Activated CD8-positive, alpha-beta T cell treated with anti-CD3 and anti-CD28 coated beads, Interleukin-2, amount 10 ng/mL, durations not matched to agents 7 days and 5 days (primary cell): ENCODE measurements around the gene ANKS1B. TPM values are rescaled to one million over a fixed set of nuclear protein-coding genes. Genes with fewer than 3 reads are reported as not detected.

Source experiments
- ATAC-seq: fragments of 150-1000 bp; cut with Tn5 transposase; one replicate; pipeline ENCODE4 v1.10.0; 2021; ENCODE audit warnings: moderate library complexity
- CTCF ChIA-PET: fragments of 350-600 bp; sonication (Branson Sonifier 250); formaldehyde crosslinking; loops from one replicate; lab custom pipeline; 2021; ENCODE audit warnings: antibody characterized with exemption; lab: Charles Lee
- POLR2A ChIA-PET: fragments of 350-600 bp; sonication (Branson Sonifier 250); formaldehyde crosslinking; loops from one replicate; lab custom pipeline; 2021; ENCODE audit warnings: antibody characterized with exemption; lab: Charles Lee
- DNase-seq: peaks from one replicate; pipeline ENCODE4 v3.0.0-alpha.2; 2020
- H3K27ac Mint-ChIP-seq: one replicate; pipeline ENCODE4 v1.8.0; 2021; ENCODE audit warnings: mild to moderate bottlenecking, mixed read lengths
- H3K27me3 Mint-ChIP-seq: one replicate; pipeline ENCODE4 v1.8.0; 2021; ENCODE audit warnings: low read depth, mixed read lengths
- H3K36me3 Mint-ChIP-seq: one replicate; pipeline ENCODE4 v1.8.0; 2021; ENCODE audit warnings: low read depth, mixed read lengths
- H3K4me1 Mint-ChIP-seq: one replicate; pipeline ENCODE4 v1.8.0; 2021; ENCODE audit warnings: low read depth, mixed read lengths
- H3K4me3 Mint-ChIP-seq: one replicate; pipeline ENCODE4 v1.8.0; 2021; ENCODE audit warnings: mild to moderate bottlenecking, mixed read lengths
- H3K9me3 Mint-ChIP-seq: one replicate; pipeline ENCODE4 v1.8.0; 2022; ENCODE audit warnings: mixed read lengths; ENCODE audit not compliant: insufficient read depth
- total RNA-seq, 2 experiments: library from RNA; stranded (reverse); gene quantifications; one replicate each; pipeline ENCODE4 v1.2.3, GENCODE V29; 2021

Gene ANKS1B
- total RNA-seq, 2 experiments from 2014 or later = not detected

DNA sequence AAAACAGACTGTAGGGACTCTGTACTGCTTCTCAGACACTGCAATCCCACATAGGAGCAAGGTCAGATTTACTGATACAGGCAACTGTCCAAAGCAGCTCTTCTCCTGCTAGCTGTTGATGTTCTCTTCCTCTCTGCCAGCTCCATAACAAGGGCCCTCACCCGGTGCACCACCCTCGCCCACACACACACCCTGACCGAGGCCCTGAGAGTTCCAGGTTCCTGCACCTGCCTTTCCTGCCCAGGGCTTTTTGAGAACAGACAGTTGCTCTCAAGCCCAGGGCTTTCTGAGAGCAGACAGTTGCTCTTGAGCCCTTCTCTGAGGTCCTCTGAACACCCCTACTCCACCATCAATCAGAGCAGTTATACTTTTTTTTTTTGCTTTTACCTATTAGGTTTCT, 571.0 kb downstream of the ANKS1B start:
- H3K36me3 Mint-ChIP-seq = no peaks in the 10 kb centered on the region
- no peaks in the 10 kb centered on the region for H3K4me1 Mint-ChIP-seq
- ChIA-PET CTCF (no interaction called here), POLR2A (no interaction called here)
- H3K9me3 Mint-ChIP-seq = peaks cover 19% of the 10 kb centered on the region
- H3K27me3 Mint-ChIP-seq = no peaks in the 10 kb centered on the region
- DNase-seq (no peak), ATAC-seq (no peak)
- H3K4me3 Mint-ChIP-seq = no peak overlapping the region
- H3K27ac Mint-ChIP-seq = no peak overlapping the region

DNA sequence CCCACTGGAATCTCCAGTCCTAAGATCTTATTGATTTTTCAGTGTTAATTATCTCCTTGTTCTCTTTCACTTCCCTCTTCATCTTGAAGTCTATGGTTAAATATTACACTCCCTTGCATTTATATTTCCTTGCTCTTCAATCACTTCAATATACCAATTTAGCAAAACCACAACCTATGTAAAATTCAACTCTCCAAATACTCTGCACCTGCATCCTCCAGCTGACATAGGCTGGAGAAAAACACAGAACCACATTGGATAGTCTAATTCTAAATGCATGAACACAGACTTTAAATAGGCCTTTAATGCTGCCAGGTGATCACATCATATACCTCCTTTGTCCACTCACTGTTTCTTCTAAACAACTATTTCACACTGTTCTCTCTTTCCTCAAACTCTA, 591.0 kb downstream of the ANKS1B start:
- DNase-seq (no peak), ATAC-seq (no peak)
- H3K27me3 Mint-ChIP-seq = no peaks in the 10 kb centered on the region
- H3K9me3 Mint-ChIP-seq = no peaks in the 10 kb centered on the region
- H3K4me1 Mint-ChIP-seq = no peaks in the 10 kb centered on the region
- ChIA-PET CTCF (no interaction called here), POLR2A (no interaction called here)
- no peak overlapping the region for H3K4me3 Mint-ChIP-seq
- no peak overlapping the region for H3K27ac Mint-ChIP-seq
- H3K36me3 Mint-ChIP-seq = no peaks in the 10 kb centered on the region

DNA sequence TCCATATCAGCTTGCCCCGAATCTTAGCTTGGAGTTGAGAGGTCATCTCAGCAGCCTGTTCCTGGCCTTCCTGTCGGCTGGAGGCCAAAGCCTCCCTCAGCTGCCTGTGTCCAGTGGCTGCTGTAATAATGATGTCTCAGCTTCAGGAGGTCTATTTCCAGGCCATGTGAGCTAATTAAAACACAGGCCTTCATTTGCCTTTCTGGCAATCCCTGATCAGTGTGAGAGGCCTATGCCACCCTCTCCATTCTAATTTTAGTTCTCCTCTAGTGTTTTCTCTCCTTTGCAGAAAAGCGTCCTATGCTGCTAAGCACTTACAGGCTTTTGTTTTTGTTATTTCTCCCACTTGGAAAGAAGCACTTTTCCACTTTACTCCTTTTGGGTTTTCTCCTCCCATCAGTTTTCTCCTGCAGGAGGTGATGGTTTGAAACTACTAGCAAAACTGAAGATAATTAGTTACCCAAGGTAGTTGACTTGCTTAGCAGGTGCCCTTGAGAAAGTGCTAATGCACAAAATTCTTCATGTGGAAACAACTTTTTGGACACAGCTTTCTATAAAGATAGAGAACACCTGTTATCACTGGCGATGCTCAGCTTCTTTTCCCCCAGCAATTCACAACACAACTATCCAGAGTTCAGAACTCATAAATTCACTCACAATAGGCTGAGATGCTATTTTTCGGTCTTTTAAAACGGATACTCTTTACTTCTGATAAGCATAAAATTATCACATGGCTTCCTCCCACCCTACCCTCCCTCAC, 592.5 kb downstream of the ANKS1B start:
- no peak for DNase-seq
- Mint-ChIP-seq H3K27ac (no peak overlapping the region), H3K27me3 (no peaks in the 10 kb centered on the region), H3K4me1 (no peaks in the 10 kb centered on the region), H3K9me3 (no peaks in the 10 kb centered on the region), H3K36me3 (no peaks in the 10 kb centered on the region), H3K4me3 (no peak overlapping the region)
- CTCF ChIA-PET = no interaction called here
- ATAC-seq = no peak
- POLR2A ChIA-PET = no interaction called here

- Mint-ChIP-seq H3K9me3 (no peaks in the 10 kb centered on the region), H3K4me3 (no peak overlapping the region), H3K27me3 (no peaks in the 10 kb centered on the region), H3K4me1 (no peaks in the 10 kb centered on the region), H3K27ac (no peak overlapping the region), H3K36me3 (no peaks in the 10 kb centered on the region)
- DNase-seq (no peak), ATAC-seq (no peak)
- ChIA-PET POLR2A (no interaction called here), CTCF (no interaction called here)
Observed at GRCh38 chr12:99390707-99391106, 594.0 kb downstream of the ANKS1B start.

DNA sequence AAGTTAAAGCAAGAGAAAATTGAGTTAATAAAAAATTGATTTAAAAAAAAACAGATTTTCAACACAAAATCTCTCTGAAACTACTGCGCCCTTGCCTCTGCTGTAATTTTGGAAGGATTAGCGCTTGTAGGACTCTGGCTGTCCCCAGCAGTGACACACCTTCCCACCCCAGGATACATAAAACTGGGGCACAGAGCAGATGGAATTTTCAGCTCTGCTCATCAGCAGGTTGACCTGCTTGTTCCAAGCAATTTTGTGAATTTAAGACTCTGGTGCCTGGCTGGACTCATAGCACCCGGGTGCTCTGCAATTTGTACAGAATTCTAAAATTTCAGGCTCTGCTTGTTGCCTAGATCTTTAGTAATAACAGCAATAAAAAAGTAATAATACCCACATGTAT, 595.0 kb downstream of the ANKS1B start:
- H3K27ac Mint-ChIP-seq = no peak overlapping the region
- H3K9me3 Mint-ChIP-seq = no peaks in the 10 kb centered on the region
- no peak for DNase-seq
- ChIA-PET CTCF (no interaction called here), POLR2A (no interaction called here)
- H3K27me3 Mint-ChIP-seq = no peaks in the 10 kb centered on the region
- H3K4me3 Mint-ChIP-seq = no peak overlapping the region
- H3K4me1 Mint-ChIP-seq = no peaks in the 10 kb centered on the region
- H3K36me3 Mint-ChIP-seq = no peaks in the 10 kb centered on the region
- ATAC-seq = no peak

GRCh38 chr12:99388671-99389195, 596.0 kb downstream of the ANKS1B start:
- H3K4me3 Mint-ChIP-seq = no peak overlapping the region
- no peaks in the 10 kb centered on the region for H3K36me3 Mint-ChIP-seq
- H3K4me1 Mint-ChIP-seq = no peaks in the 10 kb centered on the region
- H3K27me3 Mint-ChIP-seq = no peaks in the 10 kb centered on the region
- POLR2A ChIA-PET = no interaction called here
- no peaks in the 10 kb centered on the region for H3K9me3 Mint-ChIP-seq
- DNase-seq = no peak
- no peak for ATAC-seq
- CTCF ChIA-PET = no interaction called here
- H3K27ac Mint-ChIP-seq = no peak overlapping the region

- no peak for ATAC-seq
- H3K27me3 Mint-ChIP-seq = no peaks in the 10 kb centered on the region
- ChIA-PET POLR2A (no interaction called here), CTCF (no interaction called here)
- no peak overlapping the region for H3K27ac Mint-ChIP-seq
- DNase-seq = no peak
- H3K4me3 Mint-ChIP-seq = no peak overlapping the region
- no peaks in the 10 kb centered on the region for H3K36me3 Mint-ChIP-seq
- no peaks in the 10 kb centered on the region for H3K9me3 Mint-ChIP-seq
- no peaks in the 10 kb centered on the region for H3K4me1 Mint-ChIP-seq
Observed at GRCh38 chr12:99387661-99388060, 597.1 kb downstream of the ANKS1B start.

DNA sequence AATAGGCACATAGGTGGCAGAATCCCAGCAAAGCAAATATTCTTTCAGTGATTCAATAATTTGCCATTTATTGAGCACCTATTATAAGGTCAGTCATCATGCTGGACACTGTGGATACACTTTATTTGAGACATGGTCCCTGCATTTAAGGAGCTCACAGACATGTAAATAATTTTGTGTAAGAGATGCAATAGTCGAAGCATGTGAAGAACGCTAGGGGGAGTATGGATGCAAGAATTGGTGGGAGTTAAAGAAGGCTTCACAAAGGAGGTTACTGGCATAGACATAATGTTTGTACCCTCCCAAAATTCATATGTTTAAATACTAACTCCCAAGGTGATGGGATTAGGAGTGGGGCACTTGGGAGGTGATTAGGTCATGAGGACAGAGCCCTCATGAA, 597.8 kb downstream of the ANKS1B start:
- H3K4me3 Mint-ChIP-seq = no peak overlapping the region
- no peak overlapping the region for H3K27ac Mint-ChIP-seq
- no peaks in the 10 kb centered on the region for H3K36me3 Mint-ChIP-seq
- ATAC-seq (no peak), DNase-seq (no peak)
- POLR2A ChIA-PET = no interaction called here
- no peaks in the 10 kb centered on the region for H3K9me3 Mint-ChIP-seq
- no peaks in the 10 kb centered on the region for H3K4me1 Mint-ChIP-seq
- H3K27me3 Mint-ChIP-seq = no peaks in the 10 kb centered on the region
- CTCF ChIA-PET = no interaction called here

- Mint-ChIP-seq H3K4me1 (no peaks in the 10 kb centered on the region), H3K4me3 (no peak overlapping the region), H3K27ac (no peak overlapping the region), H3K9me3 (peaks cover 6% of the 10 kb centered on the region), H3K36me3 (no peaks in the 10 kb centered on the region), H3K27me3 (no peaks in the 10 kb centered on the region)
- no peak for ATAC-seq
- no peak for DNase-seq
- CTCF ChIA-PET = interaction anchor here (0.6 kb wide), 1 partner anchor 220 kb away, joined by 3 read pairs; no protein-coding TSS in a partner anchor
- POLR2A ChIA-PET = no interaction called here
Observed at GRCh38 chr12:99383258-99383657, 601.5 kb downstream of the ANKS1B start.

DNA sequence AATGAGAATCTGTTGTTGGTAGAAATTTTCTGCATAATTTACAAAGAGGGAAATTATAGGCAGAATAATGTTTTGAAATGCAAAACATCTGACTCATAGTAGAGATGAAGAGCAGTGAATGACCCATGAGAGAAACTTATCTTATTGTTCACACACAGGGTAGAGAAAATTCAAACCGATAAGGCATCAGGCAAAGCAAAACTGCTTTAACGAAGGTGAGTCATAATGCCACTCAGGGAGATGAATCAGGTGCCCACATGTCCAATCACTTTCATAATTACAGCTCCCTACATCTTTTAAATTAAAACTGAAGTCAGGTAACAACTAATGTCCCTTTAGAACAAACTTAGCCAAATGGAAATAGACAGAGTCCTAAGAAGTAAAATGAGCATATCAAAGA, 602.7 kb downstream of the ANKS1B start:
- H3K27me3 Mint-ChIP-seq = no peaks in the 10 kb centered on the region
- H3K36me3 Mint-ChIP-seq = no peaks in the 10 kb centered on the region
- H3K4me3 Mint-ChIP-seq = no peak overlapping the region
- H3K27ac Mint-ChIP-seq = no peak overlapping the region
- ChIA-PET POLR2A (no interaction called here), CTCF (no interaction called here)
- no peak for DNase-seq
- no peak for ATAC-seq
- H3K9me3 Mint-ChIP-seq = peaks cover 6% of the 10 kb centered on the region
- no peaks in the 10 kb centered on the region for H3K4me1 Mint-ChIP-seq

- H3K4me1 Mint-ChIP-seq = no peaks in the 10 kb centered on the region
- POLR2A ChIA-PET = no interaction called here
- no peak overlapping the region for H3K4me3 Mint-ChIP-seq
Observed at GRCh38 chr12:99380701-99381100, 604.0 kb downstream of the ANKS1B start.

GRCh38 chr12:99374023-99374422, 610.7 kb downstream of the ANKS1B start:
- Mint-ChIP-seq H3K27ac (no peak overlapping the region), H3K4me3 (no peak overlapping the region), H3K4me1 (no peaks in the 10 kb centered on the region), H3K36me3 (no peaks in the 10 kb centered on the region), H3K27me3 (no peaks in the 10 kb centered on the region), H3K9me3 (peaks cover 6% of the 10 kb centered on the region)
- ATAC-seq (no peak), DNase-seq (no peak)
- POLR2A ChIA-PET = no interaction called here
- CTCF ChIA-PET = no interaction called here

More at GRCh38 chr12:99380701-99381100, 604.0 kb downstream of the ANKS1B start:
- CTCF ChIA-PET = no interaction called here
- no peak for DNase-seq
- no peak for ATAC-seq
- H3K36me3 Mint-ChIP-seq = no peaks in the 10 kb centered on the region
- H3K27me3 Mint-ChIP-seq = no peaks in the 10 kb centered on the region
- peaks cover 7% of the 10 kb centered on the region for H3K9me3 Mint-ChIP-seq
- H3K27ac Mint-ChIP-seq = no peak overlapping the region
